A673 (cell line): ENCODE data around the gene ADAM12. TPM values are rescaled to one million over a fixed set of nuclear protein-coding genes. Genes with fewer than 3 reads are reported as not detected.

ENCODE experiments used
- BruUV-seq: library from RNA; stranded (reverse); fragments of 400-500 nt; replicated peaks from 2 replicates; lab custom pipeline; 2021; lab: Mats Ljungman, UMichigan
- CTCF ChIA-PET: fragments of 300-600 bp; sonication (Branson Sonifier 250); formaldehyde crosslinking; loops from one replicate; lab custom pipeline; 2022; ENCODE audit warnings: antibody characterized with exemption; lab: Charles Lee
- POLR2A ChIA-PET: fragments of 300-600 bp; sonication (Branson Sonifier 250); formaldehyde crosslinking; loops from one replicate; lab custom pipeline; 2022; ENCODE audit warnings: antibody characterized with exemption; ENCODE audit not compliant: low non-redundant PET; lab: Charles Lee
- DNase-seq: peaks from one replicate; pipeline ENCODE4 v3.0.0-alpha.2; 2015; ENCODE audit warnings: low spot score
- H3K27ac ChIP-seq: fragments of 200-600 bp; sonication (generic); 2 replicates; pipeline ENCODE4 v1.5.1; 2016; ENCODE audit warnings: mixed run types, low read depth, mild to moderate bottlenecking, mixed read lengths, antibody characterized with exemption, low read length; ENCODE audit not compliant: poor library complexity, severe bottlenecking
- H3K27me3 ChIP-seq: fragments of 200-600 bp; sonication (generic); replicated peaks from 2 replicates; pipeline ENCODE4 v1.6.1; 2017; ENCODE audit warnings: mixed run types, low read depth, mild to moderate bottlenecking, mixed read lengths, antibody characterized with exemption, low read length; ENCODE audit not compliant: insufficient read depth, poor library complexity
- H3K36me3 ChIP-seq: fragments of 200-600 bp; sonication (generic); 2 replicates; pipeline ENCODE4 v1.6.1; 2016; ENCODE audit warnings: mixed run types, mild to moderate bottlenecking, mixed read lengths, antibody characterized with exemption, low read length; ENCODE audit not compliant: insufficient read depth, poor library complexity, severe bottlenecking
- H3K4me1 ChIP-seq: fragments of 200-600 bp; sonication (generic); 2 replicates; pipeline ENCODE4 v1.6.1; 2017; ENCODE audit warnings: mixed run types, mild to moderate bottlenecking, mixed read lengths, antibody characterized with exemption, low read length; ENCODE audit not compliant: insufficient read depth, poor library complexity, severe bottlenecking
- H3K4me3 ChIP-seq: fragments of 200-600 bp; sonication (generic); 2 replicates; pipeline ENCODE4 v1.5.1; 2016; ENCODE audit warnings: low read depth, mixed run types, mild to moderate bottlenecking, mixed read lengths, low read length; ENCODE audit not compliant: poor library complexity, severe bottlenecking
- H3K9me3 ChIP-seq: fragments of 200-600 bp; sonication (generic); 2 replicates; pipeline ENCODE4 v1.6.1; 2016; ENCODE audit warnings: mixed run types, low read depth, mild to moderate bottlenecking, mixed read lengths, antibody characterized with exemption, low read length; ENCODE audit not compliant: poor library complexity, severe bottlenecking
- EZH2 ChIP-seq: fragments of 200-600 bp; sonication (generic); IDR thresholded peaks from 2 replicates; pipeline ENCODE4 v1.6.1; 2017; ENCODE audit warnings: borderline replicate concordance, low read depth, mild to moderate bottlenecking, mixed read lengths, antibody characterized with exemption, low read length; ENCODE audit not compliant: poor library complexity, severe bottlenecking
- intact Hi-C: fragments of 100-400 bp; cut with micrococcal nuclease; formaldehyde crosslinking; loops from one replicate; pipeline ENCODE4 v1.10.0; 2022; ENCODE audit not compliant: unreplicated experiment
- total RNA-seq: library from RNA; stranded (reverse); gene quantifications from 2 replicates; pipeline ENCODE4 v1.2.3, GENCODE V29; 2021
- TF ChIP-seq, protein P1 (sequence below): fragments of 300-800, 200-600 bp; sonication (generic); conservative IDR thresholded peaks from 2 replicates; pipeline ENCODE4 v1.5.1; 2017; ENCODE audit warnings: low read depth, mild to moderate bottlenecking, antibody characterized with exemption, low read length, moderate library complexity, mixed read lengths

Gene ADAM12
- total RNA-seq, 1 experiment from 2014 or later = 0.17 TPM

- DNase-seq = no peak
- POLR2A ChIA-PET = no interaction called here
- BruUV-seq = no TSS peak
- Histone ChIP-seq H3K36me3 (no peaks in the 10 kb centered on the region), H3K27ac (no peak overlapping the region), H3K9me3 (no peaks in the 10 kb centered on the region), H3K4me1 (no peaks in the 10 kb centered on the region), H3K27me3 (no peaks in the 10 kb centered on the region), H3K4me3 (no peak overlapping the region)
- intact Hi-C loops = no loop called here
- CTCF ChIA-PET = no interaction called here
- no peak for TF ChIP-seq EZH2
- TF ChIP-seq, protein P1, sequence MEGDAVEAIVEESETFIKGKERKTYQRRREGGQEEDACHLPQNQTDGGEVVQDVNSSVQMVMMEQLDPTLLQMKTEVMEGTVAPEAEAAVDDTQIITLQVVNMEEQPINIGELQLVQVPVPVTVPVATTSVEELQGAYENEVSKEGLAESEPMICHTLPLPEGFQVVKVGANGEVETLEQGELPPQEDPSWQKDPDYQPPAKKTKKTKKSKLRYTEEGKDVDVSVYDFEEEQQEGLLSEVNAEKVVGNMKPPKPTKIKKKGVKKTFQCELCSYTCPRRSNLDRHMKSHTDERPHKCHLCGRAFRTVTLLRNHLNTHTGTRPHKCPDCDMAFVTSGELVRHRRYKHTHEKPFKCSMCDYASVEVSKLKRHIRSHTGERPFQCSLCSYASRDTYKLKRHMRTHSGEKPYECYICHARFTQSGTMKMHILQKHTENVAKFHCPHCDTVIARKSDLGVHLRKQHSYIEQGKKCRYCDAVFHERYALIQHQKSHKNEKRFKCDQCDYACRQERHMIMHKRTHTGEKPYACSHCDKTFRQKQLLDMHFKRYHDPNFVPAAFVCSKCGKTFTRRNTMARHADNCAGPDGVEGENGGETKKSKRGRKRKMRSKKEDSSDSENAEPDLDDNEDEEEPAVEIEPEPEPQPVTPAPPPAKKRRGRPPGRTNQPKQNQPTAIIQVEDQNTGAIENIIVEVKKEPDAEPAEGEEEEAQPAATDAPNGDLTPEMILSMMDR = no peak
Observed at GRCh38 chr10:126268013-126268920, 120.0 kb downstream of the ADAM12 start.

DNA sequence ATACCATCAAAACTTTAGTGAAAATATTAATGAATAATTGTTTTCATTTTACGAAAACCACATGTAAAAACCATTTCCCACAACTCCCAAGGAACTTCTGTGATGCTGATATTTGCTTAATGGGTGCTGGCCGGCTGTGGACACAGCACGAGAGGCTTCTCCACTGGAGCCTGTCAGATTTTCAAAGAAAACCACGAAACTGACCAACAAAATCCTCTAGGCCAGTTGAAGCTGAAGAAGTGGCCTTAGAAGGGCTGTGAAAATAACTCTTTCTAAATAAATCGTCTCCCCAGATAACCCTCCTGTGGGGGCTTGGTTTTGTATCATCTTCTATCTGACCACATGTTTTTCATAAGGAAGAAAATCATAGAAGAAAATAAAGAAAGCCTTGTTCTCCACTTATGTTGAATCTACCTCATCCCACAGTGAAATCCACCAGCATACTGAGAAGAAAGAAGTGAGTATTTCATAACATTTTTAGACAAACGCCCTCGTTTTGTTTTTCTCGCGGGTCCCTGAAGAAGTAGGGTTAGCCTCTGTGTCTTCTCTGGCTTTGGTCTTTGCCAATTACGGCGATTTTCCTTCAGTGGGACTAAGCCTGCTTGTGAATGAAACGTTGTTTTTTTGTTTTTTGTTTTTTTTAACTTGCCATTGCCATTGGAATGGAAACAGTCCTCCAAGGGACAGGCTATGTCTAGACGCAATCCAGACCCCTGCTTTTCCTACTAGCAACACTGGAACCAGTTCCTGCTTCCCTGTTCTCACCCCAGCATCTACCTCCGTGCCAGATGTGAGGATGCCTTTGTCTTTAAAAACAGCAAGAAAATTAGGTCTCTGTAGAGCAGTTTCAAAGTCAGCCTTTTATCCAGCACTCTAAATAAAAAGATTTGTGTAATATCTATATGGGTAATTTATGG is 123.9 kb downstream of the ADAM12 start:
- Histone ChIP-seq H3K4me3 (no peak overlapping the region), H3K27ac (no peak overlapping the region), H3K27me3 (no peaks in the 10 kb centered on the region), H3K9me3 (no peaks in the 10 kb centered on the region), H3K4me1 (no peaks in the 10 kb centered on the region), H3K36me3 (no peaks in the 10 kb centered on the region)
- CTCF ChIA-PET = no interaction called here
- intact Hi-C loops = no loop called here
- POLR2A ChIA-PET = no interaction called here
- DNase-seq = no peak
- TF ChIP-seq, protein P1 = no peak
- no peak for TF ChIP-seq EZH2
- BruUV-seq = no TSS peak

DNA sequence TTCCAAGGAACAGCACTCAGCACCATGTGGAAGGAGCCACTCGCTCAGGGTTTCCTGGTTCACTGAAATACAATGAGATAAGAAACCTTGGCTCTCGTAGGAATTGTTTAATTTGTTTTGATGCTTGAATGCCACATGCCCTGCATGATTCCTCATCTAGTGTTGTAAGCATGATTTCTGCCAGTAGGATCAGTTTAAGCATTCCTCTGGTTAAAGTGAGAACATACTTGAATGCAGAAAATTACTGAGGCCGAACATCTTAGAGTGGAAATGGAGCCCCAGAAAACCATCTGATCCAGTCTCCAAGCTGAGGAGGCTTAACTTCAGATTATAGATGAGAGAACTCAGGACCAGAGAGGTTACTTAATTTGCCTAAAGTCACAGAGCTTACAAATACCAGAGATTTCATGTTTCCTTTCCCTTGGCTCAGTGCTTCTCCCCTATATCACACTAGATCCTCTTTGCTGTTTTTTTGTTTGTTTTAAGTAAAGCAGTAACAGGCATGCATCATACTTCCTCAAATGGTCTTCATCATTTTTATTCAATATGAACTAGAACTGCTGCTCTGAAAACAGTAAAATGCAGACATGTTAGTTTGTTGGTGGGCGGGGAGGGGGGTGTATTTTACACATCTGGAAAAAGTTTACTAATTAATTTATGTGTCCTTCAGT is 125.1 kb downstream of the ADAM12 start:
- H3K27me3 ChIP-seq = no peaks in the 10 kb centered on the region
- intact Hi-C loops = no loop called here
- POLR2A ChIA-PET = no interaction called here
- no peaks in the 10 kb centered on the region for H3K4me1 ChIP-seq
- H3K4me3 ChIP-seq = no peak overlapping the region
- DNase-seq = no peak
- no peaks in the 10 kb centered on the region for H3K36me3 ChIP-seq
- CTCF ChIA-PET = no interaction called here
- H3K9me3 ChIP-seq = no peaks in the 10 kb centered on the region
- H3K27ac ChIP-seq = no peak overlapping the region
- TF ChIP-seq, protein P1 = no peak
- TF ChIP-seq EZH2 = no peak
- BruUV-seq = no TSS peak
